Nephron progenitor cell (in vitro differentiated cells): ENCODE data around the gene DIS3L2.

Experiments
- DNase-seq: peaks from one replicate; pipeline ENCODE4 v3.0.0; 2021
- H3K27ac Mint-ChIP-seq: 2 replicates; pipeline ENCODE4 v1.8.0; 2021; ENCODE audit warnings: mild to moderate bottlenecking, moderate library complexity, mixed read lengths
- H3K27me3 Mint-ChIP-seq: 2 replicates; pipeline ENCODE4 v1.8.0; 2021; ENCODE audit warnings: mild to moderate bottlenecking, low read depth, mixed read lengths; ENCODE audit not compliant: poor library complexity
- H3K36me3 Mint-ChIP-seq: 2 replicates; pipeline ENCODE4 v1.8.0; 2021; ENCODE audit warnings: low read depth, mixed read lengths
- H3K4me1 Mint-ChIP-seq: 2 replicates; pipeline ENCODE4 v1.8.0; 2021; ENCODE audit warnings: mixed read lengths
- H3K4me3 Mint-ChIP-seq: 2 replicates; pipeline ENCODE4 v1.8.0; 2021; ENCODE audit warnings: mild to moderate bottlenecking, moderate library complexity, mixed read lengths
- H3K9me3 Mint-ChIP-seq: 2 replicates; pipeline ENCODE4 v1.8.0; 2021; ENCODE audit warnings: mild to moderate bottlenecking, moderate library complexity, mixed read lengths
- CTCF ChIP-seq: fragments of 200-600 bp; sonication (generic); IDR thresholded peaks from 2 replicates; pipeline ENCODE4 v1.5.0; 2021; ENCODE audit warnings: antibody characterized with exemption

The DIS3L2 gene

GRCh38 chr2:232386490-232386739 lies 424.9 kb downstream of the DIS3L2 start:
- peak overlapping the region; percentile 71 for H3K4me3 Mint-ChIP-seq
- no peaks in the 10 kb centered on the region for H3K36me3 Mint-ChIP-seq
- no peak for TF ChIP-seq CTCF
- H3K9me3 Mint-ChIP-seq = peaks cover 19% of the 10 kb centered on the region
- H3K27ac Mint-ChIP-seq = no peak overlapping the region
- DNase-seq = no peak
- peaks cover 95% of the 10 kb centered on the region for H3K27me3 Mint-ChIP-seq
- peaks cover 5% of the 10 kb centered on the region for H3K4me1 Mint-ChIP-seq
